ENCODE results near the gene ZNF609. TPM values are rescaled to one million over a fixed set of nuclear protein-coding genes. Genes with fewer than 3 reads are reported as not detected.

The ZNF609 gene
- total and polyA plus RNA-seq, 2 of the 13 experiments (the other 11 are each of a cell fraction or from before 2014, with no cell fraction given) = 8.9 to 9.9 TPM

DNA sequence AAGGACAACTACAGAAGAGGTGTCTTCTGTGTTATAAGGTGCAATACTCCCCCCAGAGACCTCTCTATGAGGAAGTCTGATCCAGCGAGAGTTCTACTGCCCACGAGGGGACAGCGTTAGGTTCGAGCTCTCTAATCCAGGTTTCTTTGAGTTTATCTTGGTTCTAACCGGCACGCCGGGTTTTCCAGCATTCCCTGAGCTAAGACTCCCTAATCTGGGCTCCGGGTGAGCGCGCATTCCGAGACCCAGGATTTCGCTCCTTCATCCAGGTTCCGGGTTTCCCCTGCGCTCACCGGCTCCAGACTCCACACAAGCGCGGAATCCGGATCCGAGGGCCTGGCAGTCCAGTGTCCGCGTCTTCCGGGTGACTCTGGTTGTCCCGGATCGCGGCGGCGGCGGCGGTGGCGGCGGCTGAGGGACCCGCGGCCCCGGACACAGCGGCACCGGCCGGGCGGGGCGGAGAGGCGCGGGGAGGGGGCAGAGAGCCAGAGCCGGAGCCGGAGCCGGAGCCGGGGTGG is at the start of gene ZNF609 (continued):
- TF ChIP-seq ZBTB34 (CRISPR knock-in tag; IDR thresholded peaks at IDR 0.05) (no peak), ETV5 (CRISPR knock-in tag; IDR thresholded peaks at IDR 0.05; ENCODE audit: borderline replicate concordance) (peak; percentile 58; the same call in 1 of the 2 replicates), PRMT3 (CRISPR knock-in tag; IDR thresholded peaks at IDR 0.05; ENCODE audit: borderline replicate concordance, low read depth) (no peak), ZNF678 (CRISPR knock-in tag; IDR thresholded peaks at IDR 0.05) (no peak), ZNF101 (CRISPR knock-in tag; IDR thresholded peaks at IDR 0.05; ENCODE audit: borderline replicate concordance, low read depth) (no peak), ZNF343 (CRISPR knock-in tag; IDR thresholded peaks at IDR 0.05) (no peak), ZNF253 (CRISPR knock-in tag; IDR thresholded peaks at IDR 0.05; ENCODE audit: borderline replicate concordance) (no peak), ARNT2 (CRISPR knock-in tag; IDR thresholded peaks at IDR 0.05; ENCODE audit: low read depth) (peak; percentile 57; the same call in 1 of the 2 replicates), ZFP36 (IDR thresholded peaks at IDR 0.05; ENCODE audit: borderline replicate concordance, low read depth, low read length, partially characterized antibody) (no peak), RBFOX2 (IDR thresholded peaks at IDR 0.05; ENCODE audit: low read depth, low read length) (peak; percentile 77), RORA (CRISPR knock-in tag; IDR thresholded peaks at IDR 0.05) (no peak), FOXC1 (CRISPR knock-in tag; IDR thresholded peaks at IDR 0.05; ENCODE audit: borderline replicate concordance) (no peak), FOSL1 (CRISPR knock-in tag; IDR thresholded peaks at IDR 0.05; ENCODE audit: borderline replicate concordance) (no peak), FOXO1 (CRISPR knock-in tag; IDR thresholded peaks at IDR 0.05) (0 out of 2 replicates have a peak, but pooled peaks have one; percentile 37), ZNF512 (CRISPR knock-in tag; IDR thresholded peaks at IDR 0.05) (no peak), FOXM1 (CRISPR knock-in tag; IDR thresholded peaks at IDR 0.05) (no peak), ARID2 (CRISPR knock-in tag; IDR thresholded peaks at IDR 0.05; ENCODE audit: borderline replicate concordance) (no peak), CEBPG (CRISPR knock-in tag; IDR thresholded peaks at IDR 0.05) (peak; percentile 30; the same call in 1 of the 2 replicates), ZNF776 (CRISPR knock-in tag; IDR thresholded peaks at IDR 0.05) (peak; percentile 67; the same call in 1 of the 2 replicates)
- TF ChIP-seq, protein P1, sequence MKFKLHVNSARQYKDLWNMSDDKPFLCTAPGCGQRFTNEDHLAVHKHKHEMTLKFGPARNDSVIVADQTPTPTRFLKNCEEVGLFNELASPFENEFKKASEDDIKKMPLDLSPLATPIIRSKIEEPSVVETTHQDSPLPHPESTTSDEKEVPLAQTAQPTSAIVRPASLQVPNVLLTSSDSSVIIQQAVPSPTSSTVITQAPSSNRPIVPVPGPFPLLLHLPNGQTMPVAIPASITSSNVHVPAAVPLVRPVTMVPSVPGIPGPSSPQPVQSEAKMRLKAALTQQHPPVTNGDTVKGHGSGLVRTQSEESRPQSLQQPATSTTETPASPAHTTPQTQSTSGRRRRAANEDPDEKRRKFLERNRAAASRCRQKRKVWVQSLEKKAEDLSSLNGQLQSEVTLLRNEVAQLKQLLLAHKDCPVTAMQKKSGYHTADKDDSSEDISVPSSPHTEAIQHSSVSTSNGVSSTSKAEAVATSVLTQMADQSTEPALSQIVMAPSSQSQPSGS (CRISPR knock-in tag; IDR thresholded peaks at IDR 0.05) = peak; percentile 61; the same call in 1 of the 2 replicates
